ENCODE results near the gene B2M. TPM values are rescaled to one million over a fixed set of nuclear protein-coding genes. Genes with fewer than 3 reads are reported as not detected.
A peak's percentile ranks its signal among the peaks of the same experiment; 100 is the strongest.

The B2M gene
- total and polyA plus RNA-seq, 2 donors (not counting 1 experiment from before 2014, with no cell fraction given) = 3,981 to 17,989 TPM

DNA sequence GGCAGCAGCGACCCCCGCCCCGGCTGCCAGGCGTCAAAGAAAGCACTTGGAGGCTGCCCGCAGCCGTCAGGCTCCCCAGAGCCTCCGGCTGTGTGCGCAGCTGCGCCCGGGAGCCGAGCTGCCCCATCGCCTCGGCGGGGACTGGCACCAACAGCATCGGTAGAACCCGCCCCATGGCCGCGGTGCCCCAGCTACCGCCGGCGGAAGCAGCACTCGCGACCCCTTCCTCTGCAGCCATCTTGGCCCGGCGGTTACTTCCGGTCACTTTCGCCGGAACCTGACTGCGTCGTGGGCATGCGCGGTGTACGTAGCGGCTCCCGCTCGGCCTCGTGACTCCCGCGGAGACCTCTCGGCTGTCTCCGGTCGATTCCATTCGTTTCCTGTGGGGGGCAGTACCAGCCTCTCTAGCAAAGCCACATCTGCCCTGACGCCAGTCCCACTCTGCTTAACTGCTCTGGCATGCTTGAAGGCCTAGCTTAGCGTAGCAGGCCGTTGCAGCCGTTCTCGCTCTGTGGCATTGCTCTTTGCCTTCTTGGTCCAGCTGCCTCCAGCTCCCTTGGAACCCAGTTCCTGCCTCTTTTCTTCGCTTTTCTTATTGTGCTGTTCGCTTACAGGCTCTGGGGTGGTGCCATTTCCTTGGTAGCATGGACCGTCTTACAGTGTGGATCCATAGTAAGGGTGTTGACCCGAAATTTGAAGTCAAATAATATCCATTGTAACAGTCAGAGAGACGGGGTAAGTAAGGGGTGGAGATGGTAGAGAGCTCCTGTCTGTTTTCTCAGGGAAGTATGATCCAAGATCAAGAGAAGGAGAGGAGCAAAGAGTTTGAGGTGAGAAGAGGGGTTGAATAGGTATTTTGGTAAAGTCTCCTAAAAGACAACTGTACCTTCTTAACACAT, 47.7 kb upstream of the B2M start, which contains the start of gene SPG11:
Gene SPG11, minus strand, starts transcription at position 253 of the 899 bp plus-strand sequence. Its CDS starts 15 bp downstream, at position 238.
- intact Hi-C loops (cut with micrococcal nuclease) = loop anchor here (1.0 to 5.0 kb wide), 8 partner anchors 13 to 859 kb away; partner anchors contain the start of genes EIF3J and SLC30A4
- Histone ChIP-seq H3K27me3 (replicated peaks in 1 of 4; ENCODE audit: control extremely low read depth in 1 of 4, control insufficient read depth in 3 of 4, insufficient read depth in 4 of 4, low read length in 3 of 4) (no peaks in the 10 kb centered on the region), H3K9ac (ENCODE audit: low read length) (peak within 1 kb of the TSS; percentile 99), H3K27ac (ENCODE audit: low read length in 2 of 2) (peak within 1 kb of the TSS; percentile 96 to 97), H3K4me1 (ENCODE audit: control insufficient read depth in 2 of 2, insufficient read depth in 2 of 2, low read length in 2 of 2) (peaks cover 51 to 58% of the 10 kb centered on the region in 2 donors), H3K36me3 (replicated peaks in 1 of 2; ENCODE audit: control extremely low read depth in 1 of 2, control insufficient read depth in 1 of 2, extremely low read depth in 1 of 2, insufficient read depth in 2 of 2, low read length in 1 of 2) (peaks cover 5 to 15% of the 10 kb centered on the region in 2 experiments), H4K20me1 (ENCODE audit: control insufficient read depth, insufficient read depth, low read length, poor library complexity, severe bottlenecking) (no peaks in the 10 kb centered on the region), H2AFZ (ENCODE audit: insufficient read depth, low read depth, low read length, poor library complexity, severe bottlenecking) (peak within 1 kb of the TSS; percentile 89), H3K79me2 (ENCODE audit: control insufficient read depth, insufficient read depth, low read length) (peaks cover 56% of the 10 kb centered on the region), H3K4me2 (replicated peaks; ENCODE audit: low read depth, low read length, poor library complexity, severe bottlenecking) (peak within 1 kb of the TSS; percentile 94), H3K9me3 (ENCODE audit: control extremely low read depth in 1 of 3, control insufficient read depth in 2 of 3, insufficient read depth in 1 of 3, low read length in 2 of 3) (no peaks in the 10 kb centered on the region), H3K4me3 (ENCODE audit: control extremely low read depth in 1 of 5, extremely low read depth in 1 of 5, insufficient read depth in 1 of 5, low read depth in 2 of 5, low read length in 4 of 5) (peak within 1 kb of the TSS; percentile 81 to 99 (median 95))
- H3K4me1 Mint-ChIP-seq = peaks cover 52% of the 10 kb centered on the region
- peak within 1 kb of the TSS; percentile 99 for H3K4me3 Mint-ChIP-seq
- TF ChIP-seq, protein P1, sequence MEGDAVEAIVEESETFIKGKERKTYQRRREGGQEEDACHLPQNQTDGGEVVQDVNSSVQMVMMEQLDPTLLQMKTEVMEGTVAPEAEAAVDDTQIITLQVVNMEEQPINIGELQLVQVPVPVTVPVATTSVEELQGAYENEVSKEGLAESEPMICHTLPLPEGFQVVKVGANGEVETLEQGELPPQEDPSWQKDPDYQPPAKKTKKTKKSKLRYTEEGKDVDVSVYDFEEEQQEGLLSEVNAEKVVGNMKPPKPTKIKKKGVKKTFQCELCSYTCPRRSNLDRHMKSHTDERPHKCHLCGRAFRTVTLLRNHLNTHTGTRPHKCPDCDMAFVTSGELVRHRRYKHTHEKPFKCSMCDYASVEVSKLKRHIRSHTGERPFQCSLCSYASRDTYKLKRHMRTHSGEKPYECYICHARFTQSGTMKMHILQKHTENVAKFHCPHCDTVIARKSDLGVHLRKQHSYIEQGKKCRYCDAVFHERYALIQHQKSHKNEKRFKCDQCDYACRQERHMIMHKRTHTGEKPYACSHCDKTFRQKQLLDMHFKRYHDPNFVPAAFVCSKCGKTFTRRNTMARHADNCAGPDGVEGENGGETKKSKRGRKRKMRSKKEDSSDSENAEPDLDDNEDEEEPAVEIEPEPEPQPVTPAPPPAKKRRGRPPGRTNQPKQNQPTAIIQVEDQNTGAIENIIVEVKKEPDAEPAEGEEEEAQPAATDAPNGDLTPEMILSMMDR (IDR thresholded peaks at IDR 0.05) = peak; percentile 86
- TF ChIP-seq EZH2 (IDR thresholded peaks at IDR 0.05; ENCODE audit: borderline replicate concordance, insufficient read depth, low read depth, low read length, poor library complexity, severe bottlenecking) = no peak
- ATAC-seq (ENCODE audit: low read depth) (peak; percentile 83), DNase-seq (peak; percentile 99)
- ChIA-PET CTCF (interaction anchor here (0.7 to 9.5 kb wide), 27 partner anchors 8 to 125 kb away, joined by 3 to 353 read pairs (median 6); partner anchors contain the start of genes B2M, PATL2 and TRIM69), POLR2A (interaction anchor here (0.6 to 16.6 kb wide), 9 partner anchors 14 to 131 kb away, joined by 3 to 819 read pairs (median 5); partner anchors contain the start of genes B2M, EIF3J, PATL2 and TRIM69)
- 6% methylated on average over 52 of the region's 53 CpGs for WGBS (ENCODE audit: insufficient coverage)
- H3K27me3 Mint-ChIP-seq = no peaks in the 10 kb centered on the region
- H3K9me3 Mint-ChIP-seq (ENCODE audit: insufficient read depth) = no peaks in the 10 kb centered on the region
- peak within 1 kb of the TSS; percentile 93 for H3K27ac Mint-ChIP-seq
